Activated T-cell treated with anti-CD3 and anti-CD28 coated beads for 1 hour (primary cell): ENCODE data around the gene KNSTRN.

ENCODE experiments used
- DNase-seq: peaks from one replicate; pipeline ENCODE4 v3.0.0-alpha.2; 2020; ENCODE audit warnings: low read depth

The KNSTRN gene

GRCh38 chr15:40345867-40346578, 36.5 kb upstream of the KNSTRN start:
- no peak for DNase-seq

GRCh38 chr15:40346579-40347558, 35.7 kb upstream of the KNSTRN start:
- no peak for DNase-seq

GRCh38 chr15:40347559-40348473, 34.7 kb upstream of the KNSTRN start:
- no peak for DNase-seq

- no peak for DNase-seq
Observed at GRCh38 chr15:40348474-40348870, 34.0 kb upstream of the KNSTRN start.

- DNase-seq, result no peak
Observed at GRCh38 chr15:40349163-40349562, 33.4 kb upstream of the KNSTRN start.

GRCh38 chr15:40352281-40352901, 30.1 kb upstream of the KNSTRN start:
- DNase-seq, result no peak

GRCh38 chr15:40353697-40354096, 28.8 kb upstream of the KNSTRN start:
- no peak for DNase-seq

GRCh38 chr15:40354408-40355171, 27.9 kb upstream of the KNSTRN start:
- DNase-seq, result no peak

GRCh38 chr15:40355976-40356585, 26.4 kb upstream of the KNSTRN start:
- no peak for DNase-seq

GRCh38 chr15:40357246-40357645, 25.3 kb upstream of the KNSTRN start:
- DNase-seq, result no peak

- peak; percentile 80 for DNase-seq
Observed at GRCh38 chr15:40357723-40358470, 24.6 kb upstream of the KNSTRN start, which contains the start of gene DISP2. Gene DISP2 (plus strand): TSS chr15:40358219. CDS start chr15:40358322, 103 bp downstream.

GRCh38 chr15:40358471-40359353, 23.8 kb upstream of the KNSTRN start:
- no peak for DNase-seq

GRCh38 chr15:40360015-40360414, 22.5 kb upstream of the KNSTRN start:
- no peak for DNase-seq

GRCh38 chr15:40361640-40362039, 20.9 kb upstream of the KNSTRN start:
- no peak for DNase-seq

- no peak for DNase-seq
Observed at GRCh38 chr15:40363611-40364010, 18.9 kb upstream of the KNSTRN start.

GRCh38 chr15:40364251-40364650, 18.3 kb upstream of the KNSTRN start:
- DNase-seq, result no peak

GRCh38 chr15:40365016-40365415, 17.5 kb upstream of the KNSTRN start:
- no peak for DNase-seq
